Thoracic aorta (tissue), 2 donors: ENCODE measurements around the gene LDAH. TPM values are rescaled to one million over a fixed set of nuclear protein-coding genes. Genes with fewer than 3 reads are reported as not detected.
"Not testable (repeated sequence)": the region's sequence is repeated elsewhere in the genome, so short reads cannot be mapped to it uniquely, and the experiment has no call there.

Experiments used
- ATAC-seq: fragments of 150-250 bp; one replicate; pipeline ENCODE4 v1.8.0; 2017; ENCODE audit warnings: low read depth; ENCODE audit not compliant: insufficient number of reproducible peaks, low FRiP score
- DNase-seq: peaks from one replicate; pipeline ENCODE4 v3.0.0-alpha.2; 2020; ENCODE audit warnings: low spot score
- H3K27ac ChIP-seq, 2 donors: fragments of 200-600 bp; sonication (generic); 1 replicate in 1 of 2; 2 replicates in 1 of 2; pipeline ENCODE4 v1.5.1; 2016; ENCODE audit warnings: mild to moderate bottlenecking in 2 of 2, moderate library complexity in 2 of 2
- H3K27me3 ChIP-seq: fragments of 200-600 bp; sonication (generic); replicated peaks from 2 replicates; pipeline ENCODE4 v1.6.0; 2016; ENCODE audit warnings: mild to moderate bottlenecking; ENCODE audit not compliant: insufficient read depth
- H3K36me3 ChIP-seq: fragments of 200-600 bp; sonication (generic); one replicate; pipeline ENCODE4 v1.5.1; 2016
- H3K4me1 ChIP-seq, 2 donors: fragments of 200-600 bp; sonication (generic); 1 replicate in 1 of 2; 2 replicates in 1 of 2; pipeline versions ENCODE4 v1.5.1 to v1.6.0; 2016; ENCODE audit warnings: low read depth in 2 of 2, mild to moderate bottlenecking in 1 of 2; ENCODE audit not compliant: control insufficient read depth in 1 of 2
- H3K4me3 ChIP-seq: fragments of 200-600 bp; sonication (generic); 2 replicates; pipeline ENCODE4 v1.5.1; 2016; ENCODE audit warnings: mild to moderate bottlenecking
- H3K9me3 ChIP-seq: fragments of 200-600 bp; sonication (generic); 2 replicates; pipeline ENCODE4 v1.5.1; 2016
- total RNA-seq, 2 donors: library from RNA; depleted of rRNA; stranded (reverse); fragments of >200 nt; gene quantifications; one replicate each; pipeline versions ENCODE4 v1.1.0 to v1.2.3, GENCODE V29; 2016
- TF ChIP-seq, protein P1 (sequence below): fragments of 200-600 bp; sonication (generic); IDR thresholded peaks from one replicate; pipeline ENCODE4 v1.5.1; 2019; ENCODE audit warnings: antibody characterized with exemption

The LDAH gene
- total RNA-seq, 2 donors from 2014 or later: 14.5 to 19.8 TPM

DNA sequence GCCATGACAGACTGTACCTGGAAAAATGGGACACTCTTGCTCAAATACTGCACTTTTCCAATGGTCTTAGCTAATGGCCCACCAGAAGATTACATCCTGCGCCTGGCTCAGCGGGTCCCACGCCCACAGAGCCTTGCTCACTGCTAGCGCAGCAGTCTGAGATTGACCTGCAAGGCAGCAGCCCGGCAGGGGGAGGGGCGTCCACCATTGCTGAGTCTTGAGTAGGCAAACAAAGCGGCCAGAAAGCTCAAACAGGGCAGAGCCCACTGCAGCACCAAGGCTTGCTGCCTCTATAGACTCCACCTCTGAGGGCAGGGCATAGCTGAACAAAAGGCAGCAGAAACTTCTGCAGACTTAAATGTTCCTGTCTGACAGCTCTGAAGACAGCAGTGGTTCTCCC is 111.3 kb downstream of the LDAH start:
- H3K27ac ChIP-seq, H3K9me3 ChIP-seq, H3K4me1 ChIP-seq, H3K27me3 ChIP-seq, DNase-seq, ATAC-seq, H3K36me3 ChIP-seq, H3K4me3 ChIP-seq: not testable (repeated sequence)

DNA sequence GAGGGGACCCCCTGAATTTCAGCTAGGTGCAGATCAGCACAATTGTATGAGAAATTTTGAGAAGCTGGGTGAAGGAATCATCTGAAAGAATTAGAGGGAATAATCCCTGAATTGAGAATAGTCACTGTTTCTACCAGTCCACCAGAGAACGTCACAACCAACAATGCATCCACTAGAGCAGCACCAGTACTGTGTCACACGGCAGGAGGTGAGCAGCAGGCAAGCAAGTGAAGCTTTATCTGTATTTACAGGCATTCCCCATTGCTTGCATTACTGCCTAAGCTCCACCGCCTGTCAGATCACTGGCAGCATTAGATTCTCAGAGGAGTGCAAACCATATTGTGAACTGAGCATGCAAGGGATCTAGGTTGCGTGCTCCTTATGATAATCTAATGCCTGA is 115.3 kb downstream of the LDAH start:
- DNase-seq (no peak), ATAC-seq (no peak)
- TF ChIP-seq, protein P1, sequence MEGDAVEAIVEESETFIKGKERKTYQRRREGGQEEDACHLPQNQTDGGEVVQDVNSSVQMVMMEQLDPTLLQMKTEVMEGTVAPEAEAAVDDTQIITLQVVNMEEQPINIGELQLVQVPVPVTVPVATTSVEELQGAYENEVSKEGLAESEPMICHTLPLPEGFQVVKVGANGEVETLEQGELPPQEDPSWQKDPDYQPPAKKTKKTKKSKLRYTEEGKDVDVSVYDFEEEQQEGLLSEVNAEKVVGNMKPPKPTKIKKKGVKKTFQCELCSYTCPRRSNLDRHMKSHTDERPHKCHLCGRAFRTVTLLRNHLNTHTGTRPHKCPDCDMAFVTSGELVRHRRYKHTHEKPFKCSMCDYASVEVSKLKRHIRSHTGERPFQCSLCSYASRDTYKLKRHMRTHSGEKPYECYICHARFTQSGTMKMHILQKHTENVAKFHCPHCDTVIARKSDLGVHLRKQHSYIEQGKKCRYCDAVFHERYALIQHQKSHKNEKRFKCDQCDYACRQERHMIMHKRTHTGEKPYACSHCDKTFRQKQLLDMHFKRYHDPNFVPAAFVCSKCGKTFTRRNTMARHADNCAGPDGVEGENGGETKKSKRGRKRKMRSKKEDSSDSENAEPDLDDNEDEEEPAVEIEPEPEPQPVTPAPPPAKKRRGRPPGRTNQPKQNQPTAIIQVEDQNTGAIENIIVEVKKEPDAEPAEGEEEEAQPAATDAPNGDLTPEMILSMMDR: no peak
- Histone ChIP-seq H3K4me3 (no peak overlapping the region), H3K27ac (no peak overlapping the region), H3K27me3 (no peaks in the 10 kb centered on the region), H3K36me3 (no peaks in the 10 kb centered on the region), H3K4me1 (peaks cover 0 to 4% of the 10 kb centered on the region in 2 donors), H3K9me3 (no peaks in the 10 kb centered on the region)

DNA sequence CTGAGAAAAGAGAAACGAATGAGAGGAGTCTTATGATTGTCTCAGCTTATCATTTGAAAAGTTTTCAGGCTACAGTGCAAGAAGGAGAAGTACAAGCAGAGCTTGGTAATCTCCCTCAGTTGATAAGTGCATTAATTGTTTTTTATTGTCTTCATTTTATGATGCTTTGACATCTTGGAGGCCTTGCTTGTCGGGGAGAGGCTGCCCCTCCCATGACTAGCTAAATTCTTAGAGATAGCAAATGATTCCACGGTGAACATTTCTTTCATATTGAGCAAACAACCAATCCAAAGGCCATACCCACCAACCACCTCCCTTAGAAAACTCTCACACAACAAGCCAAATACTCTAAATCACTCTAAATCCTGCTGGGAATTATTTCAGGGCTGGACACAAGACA is 116.1 kb downstream of the LDAH start:
- TF ChIP-seq, protein P1: no peak
- peaks cover 5 to 12% of the 10 kb centered on the region in 2 donors for H3K4me1 ChIP-seq
- H3K9me3 ChIP-seq: no peaks in the 10 kb centered on the region
- ATAC-seq (no peak), DNase-seq (no peak)
- no peak overlapping the region for H3K27ac ChIP-seq
- H3K4me3 ChIP-seq: no peak overlapping the region
- no peaks in the 10 kb centered on the region for H3K27me3 ChIP-seq
- no peaks in the 10 kb centered on the region for H3K36me3 ChIP-seq

DNA sequence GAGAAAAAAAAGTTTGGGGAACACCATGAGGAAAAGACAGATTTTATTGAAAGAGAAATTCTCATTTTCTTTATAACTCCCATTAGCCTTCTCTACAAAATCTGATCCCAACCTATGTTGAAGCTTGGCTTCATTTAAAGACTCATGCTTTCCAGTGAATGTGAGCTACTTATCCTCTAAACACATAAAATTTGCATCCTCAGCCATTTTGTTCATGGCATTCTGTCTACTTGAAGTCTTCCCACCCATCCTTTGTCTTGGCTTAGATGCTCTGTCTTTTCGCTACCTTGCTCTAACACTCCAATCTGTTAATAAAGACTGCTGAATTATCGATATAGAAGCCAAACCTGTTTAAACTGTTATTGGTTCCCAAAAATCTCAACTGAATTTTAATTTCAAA is 116.7 kb downstream of the LDAH start:
- ATAC-seq (no peak), DNase-seq (no peak)
- no peak overlapping the region for H3K27ac ChIP-seq
- H3K36me3 ChIP-seq: no peaks in the 10 kb centered on the region
- no peak overlapping the region for H3K4me3 ChIP-seq
- no peaks in the 10 kb centered on the region for H3K27me3 ChIP-seq
- H3K9me3 ChIP-seq: no peaks in the 10 kb centered on the region
- TF ChIP-seq, protein P1: no peak
- H3K4me1 ChIP-seq: peaks cover 5 to 17% of the 10 kb centered on the region in 2 donors

DNA sequence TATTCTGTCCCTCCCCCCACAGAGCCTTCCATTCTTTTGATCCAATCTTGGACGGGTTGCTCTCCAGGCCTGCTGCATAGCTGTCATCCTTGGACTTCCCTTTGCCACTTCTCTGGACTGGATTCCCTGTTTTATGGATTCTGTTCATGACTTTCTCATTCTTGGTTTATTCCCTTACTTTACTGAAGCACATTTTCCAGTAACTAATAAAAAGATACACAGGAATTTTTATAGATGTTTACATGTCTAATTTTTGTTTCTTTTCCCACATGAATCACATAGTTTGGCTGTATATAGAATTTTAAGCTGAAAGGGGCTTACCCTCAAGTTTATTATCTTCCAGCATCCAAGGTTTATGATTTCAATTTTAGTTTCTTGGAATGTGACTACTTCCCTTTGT is 118.0 kb downstream of the LDAH start:
- no peak for ATAC-seq

DNA sequence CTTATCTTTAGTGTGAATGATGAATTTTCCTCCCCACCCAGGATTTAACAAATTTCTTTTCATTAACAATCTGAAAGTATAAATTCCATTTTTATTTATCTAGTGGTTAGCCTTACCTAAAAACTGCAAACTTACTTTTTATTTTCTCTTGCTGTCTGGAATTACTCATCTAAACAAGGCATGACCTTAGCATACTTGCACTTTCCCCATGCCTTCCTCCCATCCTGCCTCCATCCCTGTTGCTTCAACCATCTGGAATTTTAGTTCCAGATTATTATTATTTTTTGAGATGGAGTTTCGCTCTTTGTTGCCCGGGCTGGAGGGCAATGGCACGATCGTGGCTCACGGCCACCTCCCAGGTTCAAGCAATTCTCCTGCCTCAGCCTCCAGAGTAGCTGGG is 120.3 kb downstream of the LDAH start:
- Histone ChIP-seq H3K27me3 (no peaks in the 10 kb centered on the region), H3K4me1 (peaks cover 19 to 41% of the 10 kb centered on the region in 2 donors), H3K27ac (no peak overlapping the region), H3K36me3 (no peaks in the 10 kb centered on the region), H3K9me3 (no peaks in the 10 kb centered on the region), H3K4me3 (no peak overlapping the region)
- no peak for ATAC-seq
- DNase-seq: no peak
- TF ChIP-seq, protein P1: no peak

More for the DNA sequence above, 118.0 kb downstream of the LDAH start:
- Histone ChIP-seq H3K9me3 (no peaks in the 10 kb centered on the region), H3K36me3 (no peaks in the 10 kb centered on the region), H3K27me3 (no peaks in the 10 kb centered on the region), H3K4me3 (no peak overlapping the region), H3K4me1 (peaks cover 8 to 23% of the 10 kb centered on the region in 2 donors), H3K27ac (no peak overlapping the region)
- no peak for DNase-seq
- TF ChIP-seq, protein P1: no peak
